K562 (cell line): ENCODE data around the gene MINDY4B. TPM values are rescaled to one million over a fixed set of nuclear protein-coding genes. Genes with fewer than 3 reads are reported as not detected.

ENCODE experiments used
- HDAC1 ChIP-seq, 2 experiments: fragments of 450-650 bp; IDR thresholded peaks; 2 replicates each; pipeline ENCODE4 v1.6.1; 2016 to 2017; ENCODE audit warnings: inconsistent platforms in 1 of 2, mild to moderate bottlenecking in 1 of 2, moderate library complexity in 1 of 2
- polyA plus RNA-seq, 8 experiments: library from polyadenylated mRNA; depleted of rRNA in 4 of 8; stranded (reverse) in 5 of 8; unstranded in 3 of 8; fragments of >200 nt; fragmentation: Nextera tagmentation in 2 of 8; fragmentation: Illumina TruSeq in 1 of 8; extraction: Ambion mirVana in 2 of 8; extraction: Trizol in 1 of 8; gene quantifications; 2 replicates each; pipeline versions ENCODE4 v1.2.1 to v1.2.3, GENCODE V29; 2011 to 2014; ENCODE audit warnings: inconsistent platforms in 1 of 8, missing spikeins in 1 of 8
- total RNA-seq, 7 experiments: library from RNA; depleted of rRNA in 6 of 7; stranded (reverse); fragments of >200 nt in 6 of 7; fragmentation: Illumina TruSeq in 2 of 7; extraction: Trizol in 2 of 7; gene quantifications; 2 replicates each; pipeline versions ENCODE4 v1.2.1 to v1.2.3, GENCODE V29; 2011 to 2021; ENCODE audit warnings: low replicate concordance in 1 of 7
- TF ChIP-seq, protein P1 (sequence below), 2 experiments: fragments of 450-650 bp; IDR thresholded peaks; 2 replicates each; pipeline ENCODE4 v1.6.1; 2016; ENCODE audit warnings: mild to moderate bottlenecking in 2 of 2, borderline replicate concordance in 1 of 2, low read depth in 1 of 2, moderate library complexity in 1 of 2

MINDY4B gene
- total and polyA plus RNA-seq, 9 of the 15 experiments (the other 6 are each of a cell fraction or from before 2014, with no cell fraction given), result not detected

DNA sequence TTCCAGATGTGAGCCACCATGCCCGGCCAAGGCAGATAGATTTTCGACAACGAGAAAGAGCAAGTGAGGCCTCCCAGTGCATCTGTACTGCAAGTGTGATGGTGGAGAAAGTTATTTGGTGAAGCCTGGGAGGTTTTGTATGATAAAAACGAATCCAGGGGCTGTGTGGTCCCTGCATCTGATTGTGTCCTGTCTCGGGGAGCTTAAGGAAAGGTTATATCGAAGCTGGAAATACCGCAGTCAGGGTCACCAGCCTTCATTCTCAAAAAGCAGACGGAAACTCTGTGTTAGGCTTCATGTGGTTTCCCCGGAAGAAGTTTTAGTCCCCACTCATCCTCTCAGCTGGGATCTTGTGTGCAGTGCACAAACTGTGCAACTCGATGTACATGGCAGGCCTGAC is 3.4 kb downstream of the MINDY4B start (continued):
- no peak for TF ChIP-seq HDAC1 (IDR thresholded peaks at IDR 0.05)
- TF ChIP-seq, protein P1, sequence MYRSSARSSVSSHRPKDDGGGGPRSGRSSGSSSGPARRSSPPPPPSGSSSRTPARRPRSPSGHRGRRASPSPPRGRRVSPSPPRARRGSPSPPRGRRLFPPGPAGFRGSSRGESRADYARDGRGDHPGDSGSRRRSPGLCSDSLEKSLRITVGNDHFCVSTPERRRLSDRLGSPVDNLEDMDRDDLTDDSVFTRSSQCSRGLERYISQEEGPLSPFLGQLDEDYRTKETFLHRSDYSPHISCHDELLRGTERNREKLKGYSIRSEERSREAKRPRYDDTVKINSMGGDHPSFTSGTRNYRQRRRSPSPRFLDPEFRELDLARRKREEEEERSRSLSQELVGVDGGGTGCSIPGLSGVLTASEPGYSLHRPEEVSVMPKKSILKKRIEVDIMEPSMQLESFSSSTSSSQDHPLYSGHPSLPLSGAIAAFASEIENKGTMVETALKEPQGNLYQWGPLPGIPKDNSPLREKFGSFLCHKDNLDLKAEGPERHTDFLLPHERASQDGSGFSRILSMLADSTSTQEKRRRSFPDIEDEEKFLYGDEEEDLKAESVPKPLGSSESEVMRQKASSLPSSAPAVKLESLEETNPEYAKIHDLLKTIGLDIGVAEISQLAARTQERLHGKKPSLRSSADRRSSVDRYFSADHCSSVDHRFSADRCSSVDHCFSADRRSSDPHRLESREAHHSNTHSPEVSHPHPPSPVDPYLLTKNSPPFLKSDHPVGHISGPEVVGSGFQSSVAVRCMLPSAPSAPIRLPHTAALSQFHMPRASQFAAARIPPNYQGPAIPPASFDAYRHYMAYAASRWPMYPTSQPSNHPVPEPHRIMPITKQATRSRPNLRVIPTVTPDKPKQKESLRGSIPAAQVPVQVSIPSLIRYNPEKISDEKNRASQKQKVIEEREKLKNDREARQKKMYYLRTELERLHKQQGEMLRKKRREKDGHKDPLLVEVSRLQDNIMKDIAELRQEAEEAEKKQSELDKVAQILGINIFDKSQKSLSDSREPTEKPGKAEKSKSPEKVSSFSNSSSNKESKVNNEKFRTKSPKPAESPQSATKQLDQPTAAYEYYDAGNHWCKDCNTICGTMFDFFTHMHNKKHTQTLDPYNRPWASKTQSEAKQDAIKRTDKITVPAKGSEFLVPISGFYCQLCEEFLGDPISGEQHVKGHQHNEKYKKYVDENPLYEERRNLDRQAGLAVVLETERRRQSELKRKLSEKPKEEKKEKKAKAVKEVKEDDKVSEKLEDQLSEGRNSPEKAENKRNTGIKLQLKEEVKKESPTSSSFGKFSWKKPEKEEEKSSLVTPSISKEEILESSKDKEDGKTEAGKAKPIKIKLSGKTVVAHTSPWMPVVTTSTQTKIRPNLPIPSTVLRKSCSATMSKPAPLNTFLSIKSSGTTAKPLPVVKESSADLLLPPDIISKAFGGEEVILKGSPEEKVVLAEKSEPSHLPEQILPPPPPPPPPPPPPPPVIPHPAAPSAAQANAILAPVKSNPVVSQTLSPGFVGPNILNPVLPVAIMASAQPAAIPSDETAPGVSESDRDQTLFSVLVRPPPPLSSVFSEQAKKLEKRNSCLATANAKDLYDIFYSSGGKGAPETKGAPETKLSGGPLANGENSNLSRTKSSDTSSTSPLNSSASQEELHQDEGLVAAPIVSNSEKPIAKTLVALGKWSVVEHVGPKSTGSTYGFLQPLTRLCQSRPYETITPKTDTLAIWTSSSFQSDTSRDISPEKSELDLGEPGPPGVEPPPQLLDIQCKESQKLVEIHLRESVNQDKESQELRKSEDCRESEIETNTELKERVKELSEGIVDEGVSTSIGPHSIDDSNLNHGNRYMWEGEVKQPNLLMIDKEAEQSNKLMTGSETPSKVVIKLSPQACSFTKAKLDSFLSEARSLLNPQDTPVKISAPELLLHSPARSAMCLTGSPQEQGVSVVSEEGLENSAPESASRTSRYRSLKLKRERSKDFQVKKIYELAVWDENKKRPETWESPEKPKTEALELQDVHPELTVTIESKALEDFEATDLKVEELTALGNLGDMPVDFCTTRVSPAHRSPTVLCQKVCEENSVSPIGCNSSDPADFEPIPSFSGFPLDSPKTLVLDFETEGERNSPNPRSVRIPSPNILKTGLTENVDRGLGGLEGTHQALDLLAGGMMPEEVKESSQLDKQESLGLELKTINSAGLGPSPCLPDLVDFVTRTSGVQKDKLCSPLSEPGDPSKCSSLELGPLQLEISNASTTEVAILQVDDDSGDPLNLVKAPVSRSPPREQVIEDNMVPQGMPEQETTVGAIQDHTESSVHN (IDR thresholded peaks at IDR 0.05; ENCODE audit: borderline replicate concordance in 1 of 2, low read depth in 1 of 2), result no peak
